Body of pancreas (tissue), 4 donors: Measurements from ENCODE around the gene ZNF318. TPM values are rescaled to one million over a fixed set of nuclear protein-coding genes. Genes with fewer than 3 reads are reported as not detected.

Experiments used
- ATAC-seq: fragments of 150-250 bp; one replicate; pipeline ENCODE4 v1.9.1; 2016
- DNase-seq, 4 donors: peaks; one replicate each; pipeline ENCODE4 v3.0.0-alpha.2; 2019
- H3K27ac ChIP-seq, 4 donors: fragments of 200-600 bp; sonication (generic); 1 replicate in 3 of 4; 2 replicates in 1 of 4; pipeline versions ENCODE4 v1.5.1 to v1.6.1; 2016 to 2019; ENCODE audit warnings: mild to moderate bottlenecking in 1 of 4, mixed read lengths in 1 of 4, moderate library complexity in 1 of 4
- H3K27me3 ChIP-seq, 2 donors: fragments of 200-600 bp; sonication (generic); one replicate each; pipeline ENCODE4 v1.6.0; 2016; ENCODE audit warnings: mild to moderate bottlenecking in 1 of 2
- H3K36me3 ChIP-seq, 2 donors: fragments of 200-600 bp; sonication (generic); replicated peaks in 1 of 2; 2 replicates each; pipeline ENCODE4 v1.5.1; 2016; ENCODE audit warnings: low read depth in 2 of 2; ENCODE audit not compliant: insufficient read depth in 1 of 2
- H3K4me1 ChIP-seq: fragments of 200-600 bp; sonication (generic); one replicate; pipeline ENCODE4 v1.6.0; 2016
- H3K4me3 ChIP-seq, 2 donors: fragments of 200-600 bp; sonication (generic); 1 replicate in 1 of 2; 2 replicates in 1 of 2; pipeline ENCODE4 v1.5.1; 2016 to 2019
- H3K9me3 ChIP-seq, 3 donors: fragments of 200-600 bp; sonication (generic); 1 replicate in 2 of 3; 2 replicates in 1 of 3; pipeline ENCODE4 v1.5.1; 2016
- POLR2A ChIP-seq, 3 donors: fragments of 450-650 bp; IDR thresholded peaks; one replicate each; pipeline ENCODE4 v1.6.1; 2016; ENCODE audit warnings: antibody characterized with exemption in 3 of 3, mild to moderate bottlenecking in 2 of 3
- WGBS, 2 donors: methylation state at CpG; one replicate each; pipeline ENCODE4 v1.1.5; 2017; 5-methylcytosine and 5-hydroxymethylcytosine counted together
- intact Hi-C: fragments of 100-400 bp; cut with DNase I; formaldehyde crosslinking; loops from one replicate; pipeline ENCODE4 v1.15.1; 2023
- small RNA-seq: library from RNA; depleted of rRNA; stranded (forward); fragments of <200 nt; gene quantifications from one replicate; pipeline ENCODE3, GENCODE V24; 2016
- total RNA-seq, 2 donors: library from RNA; depleted of rRNA; stranded (reverse); fragments of >200 nt; gene quantifications; one replicate each; pipeline ENCODE4 v1.1.0, GENCODE V29; 2016
- TF ChIP-seq, protein P1 (sequence below), 7 experiments: fragments of 450-650 bp in 4 of 7; fragments of 200-600 bp in 3 of 7; sonication (generic) in 3 of 7; IDR thresholded peaks; one replicate each; pipeline ENCODE4 v1.5.1; 2016 to 2019; ENCODE audit warnings: antibody characterized with exemption in 7 of 7

ZNF318 gene
- total RNA-seq, 2 donors from 2014 or later, result 14.0 to 14.5 TPM

DNA sequence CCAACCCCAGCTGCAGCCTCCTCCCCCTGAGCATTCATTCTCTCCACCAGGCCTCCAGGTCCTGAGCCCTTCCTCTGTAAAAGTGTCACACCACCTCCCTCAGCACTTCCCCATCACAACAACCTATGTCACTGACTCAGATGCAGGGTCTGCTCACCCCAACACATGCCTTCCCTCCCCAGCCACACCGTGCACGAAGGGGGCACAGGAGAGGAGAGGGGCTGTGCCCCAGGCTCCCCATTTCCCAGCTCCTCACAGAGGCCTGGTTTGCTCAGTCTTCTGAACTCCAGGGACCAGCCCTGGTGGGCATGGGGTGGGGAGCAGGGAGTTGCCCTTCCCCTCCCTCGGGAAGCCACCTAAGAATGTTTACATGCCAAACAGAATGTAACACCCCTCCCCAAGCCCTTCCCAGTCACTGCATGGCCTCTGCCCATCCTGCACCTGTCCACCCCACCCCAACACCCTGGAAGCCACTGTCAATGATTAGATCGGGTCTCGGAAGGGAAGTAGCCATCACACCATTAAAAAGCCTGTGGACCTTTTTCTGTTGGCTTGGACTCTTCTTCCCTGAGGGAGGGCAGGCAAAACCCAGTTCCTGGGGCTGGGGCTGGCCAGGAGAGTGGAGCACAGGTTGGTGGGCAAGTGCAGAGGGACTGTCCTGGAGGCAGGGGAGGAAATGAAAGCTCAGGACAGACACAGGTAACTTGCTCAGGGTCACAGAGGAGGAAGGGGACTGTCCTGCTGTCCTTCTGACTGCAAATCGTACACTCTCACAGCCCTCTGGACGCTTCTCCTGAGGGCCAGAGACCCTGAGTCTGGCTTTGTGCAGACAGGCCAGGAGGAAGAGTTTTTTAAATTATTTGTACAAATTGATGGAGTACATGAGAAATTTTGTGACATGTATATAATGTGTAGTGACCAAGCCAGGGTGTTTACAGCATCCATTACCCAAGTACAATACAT is 81.4 kb downstream of the ZNF318 start:
- Histone ChIP-seq H3K4me1 (no peaks in the 10 kb centered on the region), H3K9me3 (no peaks in the 10 kb centered on the region), H3K27ac (no peak overlapping the region), H3K27me3 (no peaks in the 10 kb centered on the region), H3K4me3 (no peak overlapping the region), H3K36me3 (no peaks in the 10 kb centered on the region)
- DNase-seq (no peak), ATAC-seq (no peak)
- intact Hi-C loops, result no loop called here
- TF ChIP-seq, protein P1, sequence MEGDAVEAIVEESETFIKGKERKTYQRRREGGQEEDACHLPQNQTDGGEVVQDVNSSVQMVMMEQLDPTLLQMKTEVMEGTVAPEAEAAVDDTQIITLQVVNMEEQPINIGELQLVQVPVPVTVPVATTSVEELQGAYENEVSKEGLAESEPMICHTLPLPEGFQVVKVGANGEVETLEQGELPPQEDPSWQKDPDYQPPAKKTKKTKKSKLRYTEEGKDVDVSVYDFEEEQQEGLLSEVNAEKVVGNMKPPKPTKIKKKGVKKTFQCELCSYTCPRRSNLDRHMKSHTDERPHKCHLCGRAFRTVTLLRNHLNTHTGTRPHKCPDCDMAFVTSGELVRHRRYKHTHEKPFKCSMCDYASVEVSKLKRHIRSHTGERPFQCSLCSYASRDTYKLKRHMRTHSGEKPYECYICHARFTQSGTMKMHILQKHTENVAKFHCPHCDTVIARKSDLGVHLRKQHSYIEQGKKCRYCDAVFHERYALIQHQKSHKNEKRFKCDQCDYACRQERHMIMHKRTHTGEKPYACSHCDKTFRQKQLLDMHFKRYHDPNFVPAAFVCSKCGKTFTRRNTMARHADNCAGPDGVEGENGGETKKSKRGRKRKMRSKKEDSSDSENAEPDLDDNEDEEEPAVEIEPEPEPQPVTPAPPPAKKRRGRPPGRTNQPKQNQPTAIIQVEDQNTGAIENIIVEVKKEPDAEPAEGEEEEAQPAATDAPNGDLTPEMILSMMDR (IDR thresholded peaks at IDR 0.05), result no peak
- TF ChIP-seq POLR2A (IDR thresholded peaks at IDR 0.05), result no peak
- WGBS, 2 donors, result 62 to 63% methylated on average over 7 of the region's 7 CpGs

DNA sequence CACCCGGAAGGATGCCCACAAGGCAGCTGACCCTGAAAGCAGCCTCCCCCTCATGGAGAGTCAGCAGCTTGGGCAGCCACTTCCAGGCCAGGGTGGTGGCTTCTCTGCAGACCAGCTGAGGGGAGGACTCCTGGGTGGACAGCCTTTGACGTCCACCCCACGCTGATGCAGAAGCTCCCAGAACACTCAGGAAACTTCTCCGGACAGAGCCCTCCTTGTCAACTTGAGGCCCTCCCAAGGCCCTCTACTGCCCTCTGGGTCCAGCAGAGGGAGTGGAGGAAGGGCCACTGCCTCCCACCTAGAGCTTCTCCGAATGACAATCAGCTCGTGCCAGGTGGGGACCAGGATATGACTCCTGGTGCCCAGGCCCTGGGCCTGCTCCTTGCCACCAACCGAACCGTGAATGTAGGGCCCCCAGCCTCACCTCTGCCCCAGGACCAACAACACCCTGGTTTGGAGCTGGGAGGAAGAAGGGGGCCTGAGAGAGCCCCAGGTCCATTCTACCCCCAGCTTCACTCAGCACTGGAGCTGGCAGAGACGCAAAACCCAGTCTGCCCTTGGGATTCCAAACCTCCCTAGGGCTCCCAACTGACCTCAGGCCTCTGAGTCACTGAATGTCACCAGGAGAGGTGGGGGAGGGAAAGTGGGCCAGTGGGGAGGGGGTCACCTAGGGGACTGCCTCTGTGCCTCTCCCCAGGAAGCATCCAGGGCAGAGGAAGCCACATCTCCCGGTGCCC is 82.3 kb downstream of the ZNF318 start:
- no peak for TF ChIP-seq POLR2A (IDR thresholded peaks at IDR 0.05)
- TF ChIP-seq, protein P1 (IDR thresholded peaks at IDR 0.05), result no peak
- Histone ChIP-seq H3K36me3 (no peaks in the 10 kb centered on the region), H3K9me3 (no peaks in the 10 kb centered on the region), H3K27me3 (no peaks in the 10 kb centered on the region), H3K4me3 (no peak overlapping the region), H3K27ac (no peak overlapping the region), H3K4me1 (no peaks in the 10 kb centered on the region)
- ATAC-seq, result no peak
- intact Hi-C loops, result no loop called here
- no peak for DNase-seq
- WGBS, 2 donors, result 53 to 100% methylated on average over 1 to 9 of the region's 10 CpGs

DNA sequence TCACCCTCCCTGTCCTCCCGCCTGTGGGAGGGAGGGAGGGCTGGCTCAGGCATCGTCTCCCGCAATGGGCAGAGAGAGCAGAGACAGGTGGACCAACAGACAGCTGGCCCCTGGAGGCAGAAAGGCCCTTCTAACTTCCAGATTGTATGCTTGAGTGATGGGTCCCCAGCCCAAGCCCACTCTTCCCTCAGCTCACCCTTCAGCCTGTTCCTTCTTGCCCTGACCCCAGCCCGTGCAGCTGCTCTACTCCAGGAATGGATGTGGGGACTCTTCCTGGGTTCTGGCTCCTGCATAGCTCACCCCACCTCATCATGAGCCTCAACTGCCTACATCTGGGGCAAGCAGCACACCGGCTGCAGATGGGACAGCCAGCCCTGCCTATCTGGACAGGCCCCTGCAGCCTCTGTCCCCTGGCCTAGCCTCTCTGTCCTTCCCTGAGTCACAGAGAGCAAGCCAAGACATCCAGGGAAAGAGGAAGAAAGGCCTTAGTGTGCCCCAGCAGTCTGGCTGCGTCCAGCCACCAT is 82.9 kb downstream of the ZNF318 start:
- Histone ChIP-seq H3K4me3 (no peak overlapping the region), H3K4me1 (no peaks in the 10 kb centered on the region), H3K36me3 (no peaks in the 10 kb centered on the region), H3K9me3 (no peaks in the 10 kb centered on the region), H3K27ac (no peak overlapping the region), H3K27me3 (no peaks in the 10 kb centered on the region)
- TF ChIP-seq, protein P1 (IDR thresholded peaks at IDR 0.05), result no peak
- TF ChIP-seq POLR2A (IDR thresholded peaks at IDR 0.05), result no peak
- no peak for DNase-seq
- 77 to 84% methylated on average over 6 of the region's 6 CpGs for WGBS, 2 donors
- intact Hi-C loops, result no loop called here
- no peak for ATAC-seq

Small RNA genes within 50 kb of the gene (small RNA-seq; reads per million reads assigned to genes)
- not detected for gene AL590383.1
- gene RPL12P47, result not detected

Other genes with a start within 250 kb of the ZNF318 start
- 10 to 100 TPM; 12.7 to 30.7 TPM for gene SRF, start 198.4 kb downstream of the ZNF318 start, total RNA-seq
- 10 to 100 TPM; 34.8 to 84.4 TPM for gene CUL9, start 187.5 kb downstream of the ZNF318 start, total RNA-seq
- gene DNPH1, start 140.2 kb downstream of the ZNF318 start, total RNA-seq, result 100 to 1,000 TPM in 1 of 2 donors, 10 to 100 TPM in 1; 94.2 to 119 TPM
- under 1 TPM; 0.26 to 0.33 TPM for gene TTBK1, start 126.2 kb downstream of the ZNF318 start, total RNA-seq
- not detected for gene SLC22A7, start 71.4 kb downstream of the ZNF318 start, total RNA-seq
- gene CRIP3, start 60.8 kb downstream of the ZNF318 start, total RNA-seq, result not detected
- 10 to 100 TPM; 17.1 to 44.5 TPM for gene ABCC10, start 57.9 kb upstream of the ZNF318 start, total RNA-seq
- not detected for gene DLK2, start 85.9 kb upstream of the ZNF318 start, total RNA-seq
- 10 to 100 TPM; 16.9 to 47.5 TPM for gene TJAP1, start 107.9 kb upstream of the ZNF318 start, total RNA-seq
- gene LRRC73, start 140.7 kb upstream of the ZNF318 start, total RNA-seq, result not detected
- gene YIPF3, start 147.3 kb upstream of the ZNF318 start, total RNA-seq, result 100 to 1,000 TPM in 1 of 2 donors, 10 to 100 TPM in 1; 79.4 to 122 TPM
- 10 to 100 TPM; 19.1 to 20.2 TPM for gene POLR1C, start 147.4 kb upstream of the ZNF318 start, total RNA-seq
- 10 to 100 TPM; 16.8 to 20.5 TPM for gene XPO5, start 206.4 kb upstream of the ZNF318 start, total RNA-seq
- 1 to 10 TPM; 4.3 to 8.8 TPM for gene POLH, start 206.5 kb upstream of the ZNF318 start, total RNA-seq